Testis (tissue), 2 donors: ENCODE data around the gene ABCB8.

Experiments used
- CTCF ChIP-seq, 3 experiments: fragments of 450-650 bp in 2 of 3; fragments of 200-600 bp in 1 of 3; sonication (generic) in 1 of 3; IDR thresholded peaks; one replicate each; pipeline ENCODE4 v1.5.1; 2016 to 2019; ENCODE audit warnings: antibody characterized with exemption in 3 of 3, mild to moderate bottlenecking in 2 of 3, moderate library complexity in 1 of 3
- POLR2A ChIP-seq: fragments of 450-650 bp; IDR thresholded peaks from one replicate; pipeline ENCODE4 v1.6.1; 2017; ENCODE audit warnings: antibody characterized with exemption, mild to moderate bottlenecking, moderate library complexity

GRCh38 chr7:150999497-151000230 is 28.6 kb upstream of the ABCB8 start:
- TF ChIP-seq POLR2A (no peak), CTCF (IDR thresholded peaks at IDR 0.05) (no peak)
